ENCODE data around the gene PRKAR1A.
"Not testable (repeated sequence)": the region's sequence is repeated elsewhere in the genome, so short reads cannot be mapped to it uniquely, and the experiment has no call there.

PRKAR1A gene

DNA sequence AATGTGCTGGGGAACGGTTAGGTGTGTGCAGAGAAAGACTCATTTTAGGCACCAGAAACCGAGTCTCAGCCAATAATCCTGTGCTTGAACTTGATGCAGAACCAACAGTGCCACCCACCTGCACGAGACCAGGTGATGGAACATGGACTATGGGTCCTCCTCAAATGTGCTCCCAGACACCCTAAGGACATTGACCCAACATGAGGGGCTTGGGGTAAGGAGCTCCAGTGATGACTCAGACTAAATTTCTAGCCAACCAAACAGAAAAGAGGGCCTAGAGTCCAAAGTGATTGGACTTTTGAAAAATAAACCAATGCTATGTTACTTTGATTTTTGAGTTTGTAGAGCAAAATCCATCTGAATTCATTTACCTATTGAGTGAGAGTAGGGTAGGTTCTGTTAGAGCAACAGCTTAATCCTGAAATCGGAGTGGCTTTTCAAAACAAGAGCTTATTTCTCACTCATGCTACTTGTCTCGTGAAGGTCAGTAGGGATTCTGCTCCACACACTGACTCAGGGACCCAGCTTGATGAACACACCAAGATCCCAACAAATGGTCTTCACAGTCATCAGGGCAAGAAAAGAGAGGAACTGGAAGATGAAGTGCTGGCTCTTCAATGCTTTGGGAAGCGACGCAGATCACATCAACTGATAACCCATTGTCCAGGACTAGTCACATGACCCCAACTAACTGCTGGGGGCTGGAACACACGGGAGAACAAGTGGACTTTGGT, 67.1 kb downstream of the PRKAR1A start:
- no peak for DNase-seq (ENCODE audit: low read depth in 3 of 3)

DNA sequence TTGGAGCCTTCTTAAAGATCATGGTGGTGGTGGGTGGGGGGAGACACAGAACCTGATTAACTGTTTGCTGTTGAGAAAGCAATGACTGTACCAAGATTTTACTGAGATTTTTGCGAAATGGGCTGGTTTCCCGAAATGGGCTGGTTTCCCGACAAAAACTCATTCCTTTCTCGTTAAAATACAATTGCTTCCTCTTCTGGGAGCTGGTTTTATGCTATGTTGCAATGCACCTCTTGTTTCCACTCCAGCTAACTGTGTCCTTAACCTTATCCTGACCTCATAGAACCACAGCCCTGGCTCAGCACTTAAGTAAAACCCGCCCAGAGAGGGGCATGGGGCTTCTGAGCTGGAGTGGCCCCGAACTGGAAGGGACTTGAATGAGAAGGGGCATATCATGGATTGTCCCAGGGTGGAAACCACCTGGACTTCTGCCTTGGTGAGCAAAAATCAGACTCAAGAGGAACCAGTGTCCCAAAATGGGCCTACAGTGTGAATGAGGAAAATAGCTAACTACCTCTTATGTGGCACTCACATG, 68.1 kb downstream of the PRKAR1A start:
- no peak for DNase-seq (ENCODE audit: low read depth in 3 of 3)

DNA sequence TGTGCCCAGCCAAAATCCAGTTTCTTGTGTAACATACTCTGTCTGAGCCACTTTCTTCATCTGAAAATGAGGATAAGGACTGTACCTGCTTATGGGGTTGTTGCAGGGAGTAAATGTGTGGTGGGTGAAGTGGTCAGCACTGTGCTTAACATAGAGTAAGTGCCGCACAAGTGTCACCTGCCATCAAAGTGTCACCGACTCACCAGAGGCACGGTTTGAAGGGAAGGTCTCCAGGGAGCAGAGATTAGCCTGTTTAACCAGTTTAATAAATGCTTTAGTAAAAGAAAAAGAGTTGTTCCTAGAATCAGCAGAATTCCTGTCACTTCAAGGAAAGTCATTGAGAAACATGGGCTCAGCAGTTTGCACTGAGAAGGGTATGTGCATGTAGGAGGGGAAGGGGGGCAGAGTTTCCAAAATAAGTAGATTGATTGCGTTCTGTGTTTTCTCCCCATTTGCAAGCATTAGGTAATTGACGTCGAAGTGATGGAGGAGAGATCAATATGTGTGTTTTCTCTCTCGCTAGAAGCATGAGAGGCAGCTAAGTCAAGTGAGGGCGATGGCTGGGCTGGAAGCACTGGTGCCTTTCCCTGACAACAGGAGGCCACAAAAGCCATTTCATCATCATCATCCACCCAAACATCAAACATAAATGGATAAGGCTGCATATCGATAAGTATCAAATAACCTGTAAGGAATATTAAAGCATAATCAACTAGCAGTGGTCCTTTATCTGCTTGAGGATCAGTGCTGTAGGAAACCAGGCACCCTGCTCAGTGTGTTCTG, 69.8 kb downstream of the PRKAR1A start:
- DNase-seq (ENCODE audit: low read depth in 3 of 3), result no peak

DNA sequence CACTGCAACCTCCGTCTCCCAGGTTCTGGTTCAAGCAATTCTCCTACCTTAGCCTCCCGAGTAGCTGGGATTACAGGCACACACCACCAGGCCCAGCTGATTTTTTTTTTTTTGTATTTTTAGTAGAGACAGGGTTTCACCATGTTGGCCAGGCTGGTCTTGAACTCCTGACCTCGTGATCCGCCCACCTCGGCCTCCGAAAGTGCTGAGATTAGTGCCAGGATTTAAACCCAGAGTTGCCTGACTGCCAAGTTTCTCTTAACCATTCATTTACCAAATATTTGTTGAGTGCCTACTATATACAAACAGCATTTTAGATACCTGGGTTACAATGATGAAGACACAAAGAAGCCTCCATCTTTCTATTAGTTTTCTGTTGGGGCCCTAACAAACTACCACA, 70.6 kb downstream of the PRKAR1A start:
- DNase-seq (ENCODE audit: low read depth in 3 of 3), result not testable (repeated sequence)

DNA sequence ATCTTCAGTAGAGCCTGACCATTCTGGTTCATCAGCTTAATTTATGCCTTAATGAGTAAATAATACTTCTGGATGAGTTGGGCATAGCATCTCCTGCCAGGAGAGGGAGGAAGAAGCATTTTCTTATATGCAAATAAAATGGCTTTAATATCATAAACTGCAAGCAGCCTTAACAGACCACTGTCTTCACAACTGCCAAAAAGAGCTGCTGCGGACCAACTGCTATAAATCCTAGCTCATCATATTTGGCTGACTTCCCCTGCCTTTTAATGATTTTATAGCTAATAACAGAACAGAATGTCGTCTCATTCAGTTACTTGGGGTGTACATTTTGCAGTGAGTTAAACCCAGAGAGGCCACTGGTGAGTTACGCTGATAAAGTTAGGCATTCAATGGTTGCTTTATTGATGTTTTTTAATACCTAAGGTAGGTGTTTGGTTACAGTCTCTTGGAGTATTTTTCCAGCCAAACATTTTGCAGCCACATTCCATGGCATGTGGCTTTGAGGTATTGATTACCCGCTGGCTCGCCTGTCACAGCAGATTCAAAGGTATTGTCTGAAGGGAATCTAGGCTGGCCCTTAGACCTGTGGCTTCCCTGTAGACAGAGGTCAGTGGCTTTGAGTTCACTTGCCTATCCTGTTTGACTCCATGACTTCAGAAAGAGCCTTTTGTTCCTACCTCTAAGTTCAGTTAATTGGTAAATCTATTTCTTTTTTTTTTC, 72.5 kb downstream of the PRKAR1A start:
- no peak for DNase-seq (ENCODE audit: low read depth in 3 of 3)

DNA sequence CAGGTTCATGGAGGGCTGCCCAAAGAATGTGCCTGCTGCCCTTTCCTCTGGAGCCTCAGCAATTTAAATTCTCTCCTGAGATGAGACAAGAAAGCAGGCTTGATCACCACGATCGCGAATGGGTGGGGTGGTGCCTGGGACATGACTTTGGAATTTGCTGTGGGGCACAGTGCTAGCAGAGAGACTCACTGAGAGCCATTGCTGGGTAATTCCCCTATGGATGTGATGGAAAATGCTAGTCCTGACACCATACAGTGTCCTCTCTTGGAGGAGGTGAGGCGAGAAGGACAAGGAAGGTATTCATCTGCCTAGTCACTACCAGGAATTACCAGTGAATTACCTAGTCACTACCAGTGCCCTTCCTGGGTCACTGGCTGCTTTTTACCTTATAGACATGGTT, 73.4 kb downstream of the PRKAR1A start:
- DNase-seq (ENCODE audit: low read depth in 3 of 3), result no peak

DNA sequence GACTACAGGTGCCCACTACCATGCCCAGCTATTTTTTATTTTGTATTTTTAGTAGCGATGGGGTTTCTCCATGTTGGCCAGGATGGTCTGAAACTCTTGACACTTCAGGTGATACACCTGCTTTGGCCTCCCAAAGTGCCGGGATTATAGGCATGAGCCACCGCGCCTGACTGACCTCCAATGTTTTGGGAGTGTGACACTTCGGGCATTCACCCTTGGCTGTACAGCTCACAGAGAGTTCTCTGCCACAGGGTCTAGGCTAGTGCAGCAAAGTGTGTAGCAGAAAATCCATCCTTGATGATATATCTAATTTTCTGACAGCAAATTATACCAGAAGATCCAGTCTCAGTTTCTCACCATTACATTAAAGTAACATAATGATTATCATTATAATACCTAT, 74.8 kb downstream of the PRKAR1A start:
- no peak for DNase-seq (ENCODE audit: low read depth in 3 of 3)

DNA sequence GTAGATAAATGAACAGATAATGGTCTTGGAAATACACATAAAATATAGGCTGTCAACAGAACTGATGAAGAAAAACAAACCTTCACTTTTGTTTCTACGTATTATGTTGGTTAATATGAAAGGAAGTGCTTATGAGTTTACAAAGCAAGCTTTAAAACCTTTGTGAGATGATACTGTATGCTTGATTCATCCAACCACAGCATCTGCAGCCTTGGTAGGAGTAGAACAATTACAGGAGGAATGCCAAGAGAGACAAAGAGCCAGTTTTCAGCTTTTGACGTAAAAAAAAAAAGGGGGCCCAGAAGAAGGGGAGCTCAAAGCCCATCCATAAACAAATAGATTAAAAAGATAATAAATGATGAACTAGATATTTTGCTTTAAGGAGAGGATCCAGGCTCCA, 75.6 kb downstream of the PRKAR1A start:
- no peak for DNase-seq (ENCODE audit: low read depth in 3 of 3)

DNA sequence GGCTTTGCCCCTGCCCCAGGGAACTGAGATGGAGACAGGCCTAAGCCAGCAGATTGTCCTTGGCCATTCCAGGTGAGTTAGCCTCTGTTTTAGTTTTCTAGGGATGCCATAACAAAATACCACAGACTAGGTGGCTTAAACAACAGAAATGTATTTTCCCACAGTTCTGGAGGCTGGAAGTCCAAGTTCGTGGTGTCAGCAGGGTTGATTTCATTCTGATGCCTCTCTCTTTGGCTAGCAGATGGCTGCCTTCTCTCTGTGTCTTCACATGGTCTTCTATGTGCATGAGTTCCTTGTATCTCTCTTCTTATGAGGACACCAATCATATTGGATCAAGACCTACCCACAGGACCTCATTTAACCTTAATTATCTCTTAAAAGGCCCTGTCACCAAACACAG, 76.1 kb downstream of the PRKAR1A start:
- no peak for DNase-seq (ENCODE audit: low read depth in 3 of 3)

DNA sequence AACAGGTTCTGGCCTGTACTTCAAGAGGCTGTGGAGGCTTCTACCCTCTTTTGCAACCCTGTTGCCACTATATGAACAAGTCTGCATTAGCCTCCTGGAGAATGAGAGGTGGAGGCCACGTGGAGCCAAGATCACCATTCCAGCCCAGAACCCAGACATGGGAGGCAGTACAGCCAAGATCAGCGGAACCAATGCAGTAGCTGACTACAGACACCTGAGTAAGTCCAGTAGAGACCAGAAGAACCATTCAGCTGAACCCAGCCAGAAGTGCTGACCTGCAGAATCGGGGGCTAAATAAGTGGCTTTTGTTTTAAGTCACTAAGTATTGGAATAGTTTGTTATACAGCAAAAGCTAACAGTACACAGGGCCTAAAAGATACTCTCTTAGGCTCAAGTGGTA, 76.9 kb downstream of the PRKAR1A start:
- no peak for DNase-seq (ENCODE audit: low read depth in 3 of 3)

DNA sequence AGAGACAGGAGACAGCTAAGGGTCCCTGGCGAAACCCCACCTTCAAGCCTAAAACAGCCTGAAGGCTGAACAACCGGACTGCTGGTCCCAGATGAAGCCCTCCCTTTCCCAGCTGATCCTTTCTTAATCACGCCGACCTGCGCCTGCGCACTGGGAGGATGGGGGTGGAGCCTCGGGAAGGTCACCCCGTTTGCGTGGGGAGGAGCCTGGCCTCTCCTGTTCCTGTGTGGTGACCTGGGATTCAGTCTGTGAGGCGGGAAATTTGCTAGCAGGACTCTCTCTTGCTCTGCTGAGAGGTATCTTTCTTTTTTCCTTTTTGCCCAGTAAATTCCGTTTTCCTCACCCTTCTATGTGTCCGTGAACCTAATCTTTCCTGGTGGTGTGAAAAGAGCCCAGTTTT, 79.4 kb downstream of the PRKAR1A start:
- peak in 1 of 3 experiments; percentile 5 for DNase-seq (ENCODE audit: low read depth in 3 of 3)

DNA sequence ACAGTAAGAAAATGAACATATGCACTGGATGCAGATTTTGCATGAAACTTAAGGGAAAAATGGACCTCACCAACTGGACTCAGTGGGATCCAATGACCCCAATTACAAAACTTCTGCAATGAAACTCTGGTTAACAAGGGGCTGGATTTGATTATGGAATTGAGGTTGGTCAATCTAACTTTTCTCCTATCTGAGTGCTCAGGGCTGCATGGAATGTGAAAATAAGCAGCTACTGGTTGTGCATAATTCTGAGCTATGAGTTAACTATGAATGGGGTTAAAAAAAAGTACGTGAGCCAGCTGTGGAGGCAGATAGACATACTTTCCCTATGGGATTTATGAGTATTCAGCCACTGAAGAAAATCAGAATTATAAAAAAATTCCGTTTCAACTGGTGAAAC, 79.8 kb downstream of the PRKAR1A start:
- no peak for DNase-seq (ENCODE audit: low read depth in 3 of 3)

DNA sequence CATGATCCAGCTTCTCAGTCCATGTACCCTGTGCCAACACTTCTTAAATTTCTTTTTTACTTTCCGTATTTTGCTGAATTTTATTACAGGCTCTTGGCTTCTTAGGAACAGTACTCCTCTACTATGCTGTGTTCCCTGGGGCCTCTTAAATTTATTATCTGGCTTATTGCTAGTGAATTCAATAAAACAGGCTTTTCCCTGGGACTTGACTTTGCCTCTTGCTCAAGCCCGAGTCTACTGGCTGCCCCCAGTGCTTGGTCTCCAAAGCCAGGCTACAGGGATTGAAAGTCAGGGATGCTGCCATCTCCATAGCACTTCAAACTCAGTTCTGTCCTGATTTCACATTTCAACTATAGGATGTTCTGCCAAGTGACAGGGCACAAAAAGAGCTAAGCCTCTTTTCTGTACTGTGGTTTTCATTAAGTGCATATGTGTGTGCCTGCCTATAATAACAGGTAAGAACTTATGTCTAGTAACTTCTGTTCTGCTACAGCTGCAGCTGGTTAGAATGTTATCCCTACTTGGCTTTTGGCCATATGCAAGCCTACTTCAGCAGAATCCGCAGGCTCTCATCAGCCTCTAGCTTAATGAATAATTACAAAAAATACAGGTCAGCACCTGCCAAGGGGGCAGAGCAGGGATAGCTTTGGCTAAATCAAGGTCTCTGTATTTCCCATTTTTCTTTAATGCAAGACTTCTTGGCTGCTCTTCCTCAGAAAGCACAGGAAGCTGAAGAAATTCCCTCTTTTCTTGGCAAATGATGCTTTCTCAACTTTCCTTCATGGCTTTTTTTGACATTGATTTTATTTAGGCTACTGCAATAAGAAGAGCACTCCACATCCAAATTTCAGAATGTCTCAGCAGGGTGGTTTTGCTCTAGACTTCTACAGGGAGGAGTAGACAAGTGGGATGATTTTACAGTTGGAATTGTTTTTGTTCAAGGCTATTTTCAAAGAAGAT, 80.7 kb downstream of the PRKAR1A start:
- DNase-seq (ENCODE audit: low read depth in 3 of 3), result no peak

DNA sequence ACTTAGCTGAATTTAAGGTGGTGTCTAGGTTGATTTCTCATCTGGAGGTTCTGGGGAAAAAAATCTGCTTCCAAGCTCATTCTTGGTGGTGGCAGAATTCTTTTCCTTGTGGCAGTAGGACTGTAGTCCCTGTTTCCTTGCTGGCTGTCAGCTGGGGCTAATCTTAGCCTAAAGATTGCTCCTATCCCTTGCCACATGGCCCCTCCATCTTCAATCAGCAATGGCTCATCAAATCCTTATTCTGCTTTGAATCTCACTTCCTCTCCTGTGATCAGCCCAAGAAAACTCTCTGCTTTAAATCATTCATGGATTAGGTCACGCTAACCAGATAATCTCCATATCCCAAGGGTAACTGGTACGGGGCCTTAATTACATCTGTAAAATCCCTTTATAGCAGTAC, 82.3 kb downstream of the PRKAR1A start:
- no peak for DNase-seq (ENCODE audit: low read depth in 3 of 3)

DNA sequence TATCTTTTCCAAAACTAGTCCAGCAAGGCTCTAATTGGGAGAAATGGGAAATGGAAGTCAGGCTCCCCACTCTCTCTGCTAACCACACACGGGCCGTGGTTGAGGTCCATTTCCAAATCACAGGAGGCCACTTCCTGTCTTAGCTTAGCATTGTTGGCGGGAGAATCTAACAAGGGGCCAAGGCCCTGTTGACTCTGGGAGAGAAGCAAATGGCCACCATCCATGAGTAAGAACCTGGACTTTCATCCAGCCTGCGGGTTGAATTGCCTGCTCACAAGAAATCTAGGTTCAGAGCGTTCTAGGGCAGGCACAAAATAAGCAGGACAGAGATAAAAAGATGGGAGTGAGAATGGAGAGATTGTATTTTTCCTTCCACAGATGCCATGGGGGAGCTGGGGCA, 83.3 kb downstream of the PRKAR1A start:
- DNase-seq (ENCODE audit: low read depth in 3 of 3), result no peak

DNA sequence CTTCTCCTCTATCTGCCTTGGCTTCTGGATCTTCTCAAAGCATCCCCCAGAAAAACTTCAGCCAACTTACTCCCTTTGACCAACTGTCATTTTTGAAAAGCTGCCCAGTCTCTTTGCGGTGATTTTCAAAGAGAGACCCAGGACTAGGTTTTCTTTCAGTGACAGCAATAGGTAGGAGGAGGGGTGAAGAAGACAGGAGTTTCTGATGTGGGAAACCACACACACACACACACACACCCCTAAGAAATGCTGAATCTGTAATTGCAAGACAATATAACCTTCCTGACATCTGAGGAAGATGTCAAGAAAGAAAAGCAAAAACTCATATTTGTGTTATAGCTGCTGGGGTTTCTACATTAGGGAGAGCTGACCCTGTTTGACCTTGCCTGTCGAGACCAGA, 83.8 kb downstream of the PRKAR1A start:
- no peak for DNase-seq (ENCODE audit: low read depth in 3 of 3)

DNA sequence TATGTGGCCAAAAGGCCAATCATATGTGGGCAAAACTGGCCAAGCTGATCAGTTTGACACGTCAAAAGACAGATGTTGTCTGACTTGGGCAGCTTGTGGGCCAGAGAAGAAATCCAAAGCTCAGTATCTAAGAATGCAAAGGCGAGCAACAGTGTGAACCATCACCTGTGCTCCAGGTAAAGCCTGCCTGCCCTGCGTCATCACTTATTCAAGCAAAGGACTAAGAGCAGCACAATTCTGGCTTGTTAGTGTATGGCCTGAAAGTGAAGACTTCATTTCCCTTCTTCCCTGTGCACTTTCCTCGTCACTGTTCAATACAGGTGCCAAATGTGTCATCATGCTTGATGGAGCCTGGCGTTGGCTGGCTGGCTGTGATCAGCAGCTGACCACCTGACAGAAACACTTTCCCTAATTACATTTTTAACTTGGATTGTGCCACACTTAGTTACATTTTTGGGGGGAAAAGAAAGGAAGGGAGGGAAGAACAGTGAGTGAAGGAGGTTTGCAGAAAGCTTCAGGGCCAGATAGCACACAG, 84.2 kb downstream of the PRKAR1A start:
- DNase-seq (ENCODE audit: low read depth in 3 of 3), result no peak

DNA sequence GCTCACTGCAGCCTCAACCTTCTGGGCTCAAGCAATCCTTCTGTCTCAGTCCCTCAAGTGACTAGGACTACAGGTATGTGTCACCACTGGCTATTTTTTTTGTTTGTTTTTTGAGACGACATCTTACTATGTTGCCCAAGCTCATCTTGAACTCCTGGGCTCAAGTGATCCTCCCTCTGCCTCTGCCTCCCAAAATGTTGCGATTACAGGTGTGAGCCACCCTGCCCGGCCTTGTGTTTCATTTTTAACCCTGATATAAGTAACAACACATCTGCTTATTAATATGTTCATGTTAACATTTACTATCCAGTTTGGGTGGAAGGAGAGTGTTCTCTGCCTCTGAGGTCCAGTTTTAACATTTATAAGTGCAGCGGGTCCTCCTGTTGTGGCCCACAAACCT, 85.8 kb downstream of the PRKAR1A start:
- DNase-seq (ENCODE audit: low read depth in 3 of 3), result no peak

DNA sequence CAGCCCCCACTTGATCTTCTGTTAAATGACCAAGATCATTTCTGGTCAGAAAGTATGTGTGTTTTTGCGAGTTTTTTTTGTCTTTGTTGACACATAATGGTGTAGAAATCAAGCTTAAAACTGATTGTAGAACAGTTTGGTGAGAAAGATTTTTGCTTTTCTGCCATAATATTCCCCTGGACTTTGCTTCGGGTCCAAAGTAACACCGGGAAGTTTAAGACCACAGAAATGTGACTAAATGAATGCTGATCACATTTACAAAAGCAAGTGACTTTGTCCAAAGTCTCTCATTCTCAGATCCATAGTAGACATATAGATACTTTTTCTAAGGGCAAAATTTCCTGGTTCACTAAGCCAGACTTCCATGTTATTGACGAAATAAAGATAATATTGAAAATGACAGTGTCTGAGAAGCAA, 86.3 kb downstream of the PRKAR1A start:
- no peak for DNase-seq (ENCODE audit: low read depth in 3 of 3)

DNA sequence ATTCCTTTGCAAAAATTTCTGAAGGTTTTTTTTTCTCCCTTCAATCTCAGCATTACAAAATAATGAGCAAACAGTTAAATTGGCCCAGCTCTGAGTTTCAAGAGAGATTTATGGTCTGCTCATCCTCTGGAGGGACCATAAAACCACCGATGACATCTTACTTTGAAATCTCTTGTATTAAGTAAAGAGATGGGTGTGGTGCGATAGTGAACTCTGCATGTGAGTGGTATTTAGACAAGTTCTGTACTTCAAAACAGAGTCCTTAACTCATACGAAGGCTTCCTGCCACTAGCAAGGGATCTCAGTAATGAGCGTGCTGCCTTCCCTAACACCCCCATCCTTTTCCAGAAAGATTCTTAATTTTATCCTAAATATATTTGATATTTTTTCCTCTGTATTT, 86.9 kb downstream of the PRKAR1A start:
- DNase-seq (ENCODE audit: low read depth in 3 of 3), result no peak

DNA sequence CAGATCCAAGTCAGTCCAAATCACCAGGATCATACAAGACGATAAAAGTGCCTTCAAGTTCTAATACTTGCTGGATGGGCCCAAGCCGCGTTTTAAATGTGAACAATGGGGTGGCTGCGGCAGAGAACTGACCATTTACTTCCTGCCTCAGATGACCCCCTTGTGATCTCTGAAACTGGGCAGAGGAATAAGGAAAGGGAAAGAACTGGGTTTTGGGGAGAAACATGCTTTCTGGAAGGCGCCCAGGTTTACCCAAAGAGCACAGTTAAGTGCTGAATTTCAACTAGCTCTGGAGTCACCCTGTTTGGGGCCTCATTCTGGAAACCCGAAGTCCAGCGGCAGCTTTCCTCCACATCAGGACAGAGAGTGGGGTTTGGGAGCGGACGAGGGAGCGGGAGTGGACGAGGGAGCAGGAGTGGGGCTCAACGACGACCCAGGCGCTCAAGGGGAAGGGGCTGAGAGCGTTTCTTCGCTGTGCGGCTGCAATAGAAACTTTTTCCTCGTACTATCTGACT, 87.4 kb downstream of the PRKAR1A start:
- no peak for DNase-seq (ENCODE audit: low read depth in 3 of 3)

All from stimulated activated CD4-positive, alpha-beta T cell treated with anti-CD3 and anti-CD28 coated beads, TNF-alpha, amount 100 ng/mL, for 24 hours (primary cell).